A375 (cell line): ENCODE data around the gene S100PBP. TPM values are rescaled to one million over a fixed set of nuclear protein-coding genes. Genes with fewer than 3 reads are reported as not detected.

Experiments used
- total RNA-seq: library from RNA; depleted of rRNA; stranded (reverse); fragments of >200 nt; shearing (Covaris generic); gene quantifications from 2 replicates; pipeline ENCODE4 v1.2.3, GENCODE V29; 2014; rRNA removed

Gene S100PBP
- total RNA-seq: 28.6 and 31.6 TPM in 2 replicates

DNA sequence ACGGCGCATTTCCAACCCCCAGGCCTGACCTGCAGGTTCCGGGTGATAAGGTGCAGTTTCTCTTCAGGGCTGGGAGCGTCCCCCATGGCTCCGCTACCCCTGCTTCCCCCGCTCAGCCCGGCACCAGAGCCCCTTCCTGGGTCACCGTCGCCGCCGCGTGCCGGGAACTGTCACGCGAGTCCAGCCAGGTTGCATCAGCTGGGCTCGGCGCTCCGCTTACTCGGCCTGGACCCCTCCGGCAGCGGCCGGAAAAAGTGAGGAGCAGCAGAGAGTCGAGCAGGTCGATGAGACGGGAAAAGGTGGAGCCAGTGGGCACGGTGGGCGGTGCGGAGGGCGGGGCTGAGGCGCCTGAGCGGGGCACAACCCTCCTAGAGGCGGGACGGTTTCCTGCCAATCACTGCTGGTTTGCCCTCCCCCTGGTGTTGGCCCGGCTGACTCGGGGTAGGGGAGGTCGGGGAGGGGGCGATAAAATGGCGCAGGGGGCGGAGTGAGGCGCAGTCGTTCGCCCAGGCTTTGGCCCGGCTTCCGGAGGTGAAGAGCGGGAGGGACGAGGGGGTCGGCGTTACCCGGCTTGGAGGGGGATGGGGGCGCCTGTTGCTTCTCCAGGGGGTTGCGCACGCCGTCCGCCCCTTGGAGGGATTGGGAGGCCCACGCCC lies at the start of gene S100PBP, which contains the start of gene YARS1:
Gene S100PBP (plus strand): TSS at position 495 of the 656 bp plus-strand sequence. CDS start 8,447 bp downstream, outside the sequence.
Gene YARS1 (minus strand): TSS at position 200 of the 656 bp plus-strand sequence. CDS start 114 bp downstream, at position 86.

DNA sequence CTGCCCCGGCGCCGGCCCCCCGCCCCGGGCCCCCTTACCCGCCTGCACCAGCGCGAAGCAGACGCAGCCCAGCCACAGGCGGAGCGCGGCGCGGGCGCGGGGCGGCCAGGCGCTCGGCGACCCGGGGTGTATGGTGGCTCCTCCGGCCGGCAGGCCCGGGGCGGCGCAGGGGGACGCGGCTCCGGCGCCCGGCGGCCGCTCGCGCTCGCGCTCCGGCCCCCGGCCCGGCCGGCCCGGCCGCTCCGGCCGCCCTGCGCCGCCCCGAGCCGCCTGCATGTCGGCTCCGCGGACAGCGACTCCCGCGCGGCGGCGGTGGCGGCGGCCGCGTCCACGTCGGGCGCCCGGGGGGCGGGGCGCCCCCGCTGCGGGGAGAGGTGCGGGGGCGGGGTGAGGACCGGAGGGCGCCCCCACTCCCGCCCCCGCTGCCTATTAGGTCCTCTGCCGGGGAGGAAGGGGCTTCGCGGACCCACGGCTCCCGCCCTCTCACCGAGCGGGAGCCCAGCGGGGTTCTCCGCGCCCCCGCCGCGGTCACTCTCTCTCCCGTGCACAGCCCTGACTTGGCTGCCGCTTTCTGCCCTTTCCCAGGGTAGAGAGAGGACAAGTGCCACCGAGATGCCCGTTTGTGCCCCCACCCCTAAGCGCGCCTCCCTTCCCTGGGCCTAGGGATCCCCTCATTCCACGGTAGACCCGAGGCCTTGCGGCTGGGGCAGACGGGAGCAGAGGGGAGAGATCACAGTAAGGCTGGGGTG lies 53.3 kb downstream of the S100PBP start, which contains the start of gene FNDC5:
Gene FNDC5 (minus strand): TSS at position 298 of the 749 bp plus-strand sequence.

DNA sequence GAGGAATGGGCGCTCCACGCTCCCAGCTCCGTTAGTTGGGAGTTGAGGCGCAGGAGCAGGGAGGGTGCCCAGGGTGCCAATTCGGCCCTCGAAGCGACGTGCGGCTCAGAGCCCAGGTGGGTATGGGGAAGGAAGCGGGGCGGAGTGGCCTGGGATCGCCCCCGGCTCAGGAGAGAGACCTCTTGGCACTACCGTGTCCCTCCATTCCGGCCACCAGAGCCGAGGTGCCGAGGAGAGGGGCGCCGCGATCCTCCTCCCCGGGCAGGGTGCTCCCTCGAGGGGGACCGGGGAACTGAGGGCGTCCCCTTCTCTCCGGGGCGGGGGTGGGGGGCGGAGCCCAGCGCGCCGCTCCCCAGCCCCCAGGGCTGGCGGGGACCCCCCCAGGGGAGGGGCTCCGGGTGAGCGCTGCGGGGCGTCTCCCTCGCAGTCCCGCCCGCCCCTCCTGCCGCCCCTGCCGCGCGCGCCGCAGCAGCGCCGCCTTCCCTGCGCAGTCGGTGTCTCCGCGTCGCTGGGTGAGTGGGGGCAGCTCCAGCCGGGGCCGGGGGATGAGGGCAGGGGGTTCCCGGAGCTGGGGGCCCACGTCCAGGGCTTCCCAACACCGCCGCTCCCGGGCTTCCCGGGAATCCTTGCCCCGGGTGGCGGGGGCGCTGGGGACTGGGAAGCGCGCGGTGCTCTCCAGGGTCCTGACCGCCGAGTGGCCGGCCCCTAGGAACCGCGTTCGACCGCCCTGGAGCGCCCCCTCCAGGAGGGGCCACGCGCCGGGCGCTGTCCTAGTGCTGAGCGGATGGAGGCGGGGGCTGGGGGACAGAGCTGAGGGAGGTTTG lies 68.8 kb downstream of the S100PBP start, which contains the start of gene HPCA:
Gene HPCA (plus strand): TSS at position 488 of the 824 bp plus-strand sequence. CDS start 2,408 bp downstream, outside the sequence.

DNA sequence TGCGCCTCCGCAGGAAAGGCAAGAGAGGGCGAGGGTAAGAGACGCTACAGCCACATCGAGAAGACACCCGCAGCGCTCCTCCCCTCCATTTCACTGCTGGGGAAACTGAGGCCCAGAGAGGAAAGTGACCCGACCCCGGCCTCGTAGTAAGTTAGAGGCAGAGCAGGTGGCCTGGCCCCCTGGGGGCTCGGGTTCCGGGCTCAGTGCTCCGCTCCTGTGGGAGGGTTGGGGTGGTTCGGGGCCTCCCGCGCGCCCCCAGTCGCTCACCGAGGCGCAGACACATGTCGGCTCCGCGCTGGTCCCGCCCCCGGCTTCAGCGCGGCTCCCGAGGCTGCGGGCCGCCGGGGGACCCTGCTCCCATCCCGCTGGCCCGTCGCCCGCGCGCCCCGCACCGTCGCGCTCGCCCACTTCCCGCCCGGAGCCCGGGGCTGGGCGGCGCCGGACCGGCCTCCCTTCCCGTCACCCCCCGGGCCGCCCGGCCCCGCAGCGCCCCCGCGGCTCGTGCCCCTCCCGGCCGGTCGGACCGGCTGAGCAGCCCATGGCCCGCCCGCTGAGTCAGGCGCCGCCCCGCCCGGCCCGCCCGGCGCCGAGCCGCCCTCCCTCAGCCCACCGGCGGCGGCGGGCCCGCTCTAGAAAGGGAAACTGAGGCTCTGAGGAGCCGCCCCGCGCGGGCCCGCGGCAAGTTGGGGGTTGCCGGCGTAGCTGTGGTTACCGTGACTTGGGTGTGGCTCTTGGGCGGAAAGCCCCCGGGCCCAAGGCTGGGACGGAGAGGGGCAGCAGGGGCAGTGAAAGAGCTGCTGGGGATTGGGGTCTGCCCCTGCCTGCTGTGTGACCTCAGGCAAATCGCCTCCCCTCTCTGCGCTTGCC lies 83.7 kb downstream of the S100PBP start, which contains the start of gene TMEM54:
Gene TMEM54 (minus strand): TSS at position 434 of the 867 bp plus-strand sequence. CDS start 151 bp downstream, at position 283.

Other genes starting within 250 kb of the S100PBP start
- gene ZBTB8OS, start 167.1 kb upstream of the S100PBP start, total RNA-seq: 63.9 and 80.1 TPM in 2 replicates
- 66.3 and 94.9 TPM in 2 replicates for gene RBBP4, start 166.4 kb upstream of the S100PBP start, total RNA-seq
- 8.9 and 12.4 TPM in 2 replicates for gene SYNC, start 114.9 kb upstream of the S100PBP start, total RNA-seq
- gene YARS1, start 295 bp upstream of the S100PBP start, total RNA-seq: 378 and 407 TPM in 2 replicates
- 0.23 TPM in 1 of 2 replicates, not detected in the other for gene FNDC5, start 53.3 kb downstream of the S100PBP start, total RNA-seq
- gene HPCA, start 68.8 kb downstream of the S100PBP start, total RNA-seq: not detected in 2 replicates
- gene TMEM54, start 83.7 kb downstream of the S100PBP start, total RNA-seq: 49.9 and 60.8 TPM in 2 replicates
- gene RNF19B, start 147.2 kb downstream of the S100PBP start, total RNA-seq: 21.9 TPM in 2 replicates
- 266 and 301 TPM in 2 replicates for gene AK2, start 219.2 kb downstream of the S100PBP start, total RNA-seq